HG03196 (cell line): ENCODE measurements around the gene FBLN7.

Experiments
- ATAC-seq: cut with Tn5 transposase; IDR thresholded peaks from one replicate; pipeline ENCODE4 v1.9.1; 2021; ENCODE audit not compliant: unreplicated experiment

Gene FBLN7

DNA sequence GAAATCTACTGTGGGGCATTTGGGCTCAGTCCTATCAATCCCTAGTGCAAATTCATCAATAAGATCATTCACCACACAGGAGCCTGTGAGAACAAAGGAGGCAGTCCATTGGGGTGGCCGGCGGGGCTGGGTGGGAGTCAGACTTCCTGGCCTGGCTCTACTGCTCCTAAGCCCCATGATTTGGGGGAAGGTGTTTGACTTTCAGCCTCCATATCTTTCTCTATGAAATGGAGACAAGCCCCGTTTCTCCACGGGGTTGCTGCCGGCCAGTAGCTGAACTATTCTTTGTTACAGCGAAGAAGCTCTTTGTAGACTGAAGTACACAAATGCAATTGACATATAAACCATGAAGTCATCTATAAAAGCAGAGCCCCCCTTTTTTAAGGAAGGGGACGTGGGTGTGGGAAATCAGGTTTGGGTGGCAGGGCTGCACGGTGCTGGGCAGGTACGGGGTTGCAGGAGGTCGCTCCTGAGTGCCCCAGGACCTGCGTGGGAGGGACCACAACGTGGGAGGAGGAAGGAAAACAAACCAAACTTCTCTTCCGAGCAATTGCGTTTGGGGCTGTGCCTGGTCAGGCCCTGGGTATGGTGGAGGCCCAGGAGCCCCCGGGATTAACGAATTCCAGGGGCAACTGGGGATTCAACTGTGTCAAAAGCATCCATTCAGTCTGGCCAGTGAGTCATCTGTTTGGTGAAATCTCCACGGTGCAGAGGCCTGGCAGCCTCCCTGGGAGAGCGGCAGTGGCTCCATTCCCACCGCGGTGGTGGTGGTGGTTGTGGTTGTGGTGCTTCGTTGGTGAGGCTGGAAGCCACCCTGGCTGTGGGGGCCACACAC is 18.2 kb downstream of the FBLN7 start:
- ATAC-seq = no peak

DNA sequence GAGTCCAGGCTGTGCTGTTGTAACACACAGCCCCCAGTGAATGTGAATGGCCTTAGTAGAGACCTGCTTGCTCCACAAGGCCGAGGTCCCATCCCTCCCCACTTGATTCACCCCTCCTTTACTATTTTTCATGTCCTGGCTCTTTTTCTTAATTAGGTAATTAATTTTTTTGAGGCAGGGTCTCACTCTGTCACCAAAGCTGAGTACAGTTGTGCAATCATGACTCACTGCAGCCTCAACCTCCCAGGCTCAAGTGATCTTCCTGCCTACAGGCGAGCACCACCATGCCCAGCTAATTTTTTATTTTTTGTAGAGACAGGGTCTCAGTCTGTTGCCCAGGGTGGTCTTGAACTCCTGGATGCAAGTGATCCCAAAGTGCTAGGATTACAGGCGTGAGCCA is 19.3 kb downstream of the FBLN7 start:
- ATAC-seq = no peak

DNA sequence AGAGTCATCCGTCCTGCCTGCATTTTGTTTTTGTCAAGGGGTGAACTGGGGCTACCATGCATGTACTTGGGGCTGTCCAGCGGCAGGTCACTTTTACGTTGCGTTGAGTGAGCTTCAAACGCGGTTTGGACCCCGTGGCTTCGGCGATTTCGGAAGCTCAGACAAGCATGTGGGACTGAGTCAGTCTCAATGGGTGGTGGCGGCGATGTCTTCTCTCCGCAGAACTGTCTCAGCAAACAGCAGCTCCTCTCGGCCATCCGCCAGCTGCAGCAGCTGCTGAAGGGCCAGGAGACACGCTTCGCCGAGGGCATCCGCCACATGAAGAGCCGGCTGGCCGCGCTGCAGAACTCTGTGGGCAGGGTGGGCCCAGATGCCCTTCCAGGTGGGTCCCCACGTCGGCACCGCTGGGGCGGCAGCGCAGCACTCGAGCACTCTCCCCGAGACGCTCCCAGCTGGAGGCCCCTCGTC is 21.3 kb downstream of the FBLN7 start:
- no peak for ATAC-seq

DNA sequence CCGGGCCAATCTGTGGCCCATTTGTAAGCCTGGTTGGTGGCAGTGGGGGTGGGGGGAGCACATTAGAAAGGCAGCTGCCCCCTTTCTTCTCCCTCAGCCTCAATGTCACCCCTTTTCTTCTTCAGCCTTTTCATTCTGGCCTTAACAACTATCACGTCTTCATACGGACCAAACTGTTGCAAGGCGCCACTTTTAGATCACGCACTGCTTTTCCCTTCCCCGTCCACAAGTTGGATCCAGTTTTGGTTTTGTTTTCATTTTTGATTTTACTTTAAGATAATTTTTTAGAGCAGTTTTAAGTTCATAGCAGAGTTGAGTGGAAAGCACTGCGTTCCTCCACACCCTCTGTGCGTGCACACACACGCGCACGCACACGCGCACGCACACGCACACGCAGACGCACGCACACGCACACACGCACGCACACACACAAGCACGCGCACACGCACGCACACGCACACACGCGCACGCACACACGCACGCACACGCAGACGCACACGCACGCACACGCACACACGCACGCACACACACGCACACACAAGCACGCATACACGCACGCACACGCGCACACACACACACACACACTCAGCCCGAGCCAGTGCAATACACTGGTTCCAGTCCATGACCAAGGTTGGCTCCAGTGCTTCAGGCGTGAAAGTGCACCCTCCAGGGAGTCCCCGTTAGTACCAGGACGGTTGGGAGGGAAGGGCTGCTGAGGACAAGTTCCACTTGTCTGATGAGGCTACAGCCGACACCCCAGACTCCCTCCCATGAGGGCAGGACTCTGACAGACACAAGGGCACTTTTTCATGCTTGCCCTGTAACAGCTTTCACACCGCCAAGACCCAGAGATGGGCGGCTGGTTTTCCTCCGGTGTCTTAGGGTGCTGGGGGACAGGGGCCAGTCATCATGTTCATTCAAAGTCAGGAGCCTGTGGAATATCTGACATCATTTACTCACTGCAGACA is 22.4 kb downstream of the FBLN7 start:
- no peak for ATAC-seq

DNA sequence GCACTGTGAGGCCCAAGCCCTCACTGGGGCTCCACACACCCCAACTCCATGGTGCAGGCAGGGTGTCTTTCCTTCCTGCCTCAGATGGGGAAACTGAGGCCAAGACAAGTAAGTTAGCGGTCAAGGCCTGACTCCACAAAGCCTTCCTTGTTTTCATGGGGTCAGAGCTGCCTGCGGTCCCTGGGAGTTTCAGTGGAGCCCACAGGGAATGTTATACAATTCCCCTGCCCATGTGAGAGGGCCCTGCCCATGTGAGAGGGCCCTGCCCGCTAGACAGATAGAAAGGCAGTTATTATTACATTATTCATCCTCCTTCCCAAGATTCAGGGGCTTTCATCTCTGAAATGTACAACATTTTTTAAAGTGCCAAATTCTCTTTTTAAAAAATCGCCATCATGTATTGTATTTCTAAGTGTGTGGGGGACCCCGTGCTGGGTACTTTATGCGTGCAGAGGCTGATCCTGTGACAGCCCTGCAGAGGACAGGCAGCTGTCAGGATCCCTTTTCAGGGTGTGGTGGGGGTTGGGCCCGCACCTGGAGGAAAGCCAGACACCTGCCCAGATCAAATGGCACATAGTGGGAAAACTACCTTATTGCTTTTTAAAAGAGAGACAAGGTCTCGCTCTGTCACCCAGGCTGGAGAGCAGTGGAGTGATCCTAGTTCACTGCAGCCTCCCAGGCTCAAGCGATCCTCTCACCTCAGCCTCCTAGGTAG is 23.4 kb downstream of the FBLN7 start:
- no peak for ATAC-seq

DNA sequence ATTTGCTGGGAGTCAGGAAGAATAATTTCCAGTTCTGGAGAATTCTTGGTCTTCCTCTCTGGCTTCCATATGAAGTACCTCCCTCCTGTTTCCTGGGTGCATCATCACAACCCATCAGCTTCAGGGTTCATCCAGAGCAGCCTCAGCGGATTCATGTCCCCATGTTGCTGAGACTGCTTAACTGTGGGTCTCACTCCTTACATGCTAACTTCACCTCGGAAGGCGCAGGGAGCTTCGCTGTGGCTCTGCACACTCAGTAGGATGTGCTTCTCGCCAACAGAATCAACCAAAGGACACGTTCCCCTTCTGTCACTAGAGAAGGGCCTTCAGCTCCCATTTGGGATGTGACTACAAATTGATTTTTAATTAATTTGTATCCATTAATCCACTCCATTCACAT is 24.2 kb downstream of the FBLN7 start:
- ATAC-seq = no peak

DNA sequence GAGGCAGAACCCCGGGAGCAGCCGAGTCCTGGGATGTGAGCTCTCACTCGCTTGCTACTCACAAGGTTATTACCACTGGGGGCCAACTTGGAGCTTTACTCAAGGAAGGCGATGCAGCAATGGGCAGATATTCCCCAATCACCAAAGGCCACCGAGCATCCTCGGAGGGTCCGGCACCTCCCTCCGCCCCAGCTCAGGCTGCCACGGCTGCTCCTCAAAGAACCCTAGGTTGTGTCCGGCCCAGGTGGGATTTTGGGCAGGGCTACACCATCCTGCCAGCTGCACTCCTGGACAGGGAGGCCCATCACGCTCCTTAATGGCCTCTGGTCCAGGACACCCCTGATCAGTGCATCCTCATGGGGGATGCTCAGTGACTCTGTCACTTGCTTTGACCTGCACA is 24.8 kb downstream of the FBLN7 start:
- ATAC-seq = no peak

DNA sequence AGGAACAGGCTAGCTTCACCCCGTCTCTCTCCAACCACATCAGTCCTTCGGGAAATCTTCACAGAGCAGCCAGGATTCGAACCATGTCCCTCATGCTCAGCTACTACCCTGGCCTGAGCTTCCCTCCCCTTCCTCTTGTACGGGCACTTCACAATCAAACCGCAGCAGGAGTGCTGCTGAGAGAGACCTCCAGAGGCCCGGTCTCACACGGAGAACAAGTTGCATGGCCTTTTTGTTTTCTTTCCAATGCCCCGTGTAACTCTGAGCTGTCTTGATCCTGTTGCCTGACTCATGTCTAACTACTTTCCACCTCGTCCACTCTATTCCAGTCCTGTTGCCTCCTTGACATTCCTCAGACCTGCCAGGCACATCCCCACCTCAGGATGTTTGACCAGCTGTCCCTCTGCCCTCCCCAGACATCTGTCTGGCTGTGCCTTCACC is 25.4 kb downstream of the FBLN7 start:
- ATAC-seq = no peak

DNA sequence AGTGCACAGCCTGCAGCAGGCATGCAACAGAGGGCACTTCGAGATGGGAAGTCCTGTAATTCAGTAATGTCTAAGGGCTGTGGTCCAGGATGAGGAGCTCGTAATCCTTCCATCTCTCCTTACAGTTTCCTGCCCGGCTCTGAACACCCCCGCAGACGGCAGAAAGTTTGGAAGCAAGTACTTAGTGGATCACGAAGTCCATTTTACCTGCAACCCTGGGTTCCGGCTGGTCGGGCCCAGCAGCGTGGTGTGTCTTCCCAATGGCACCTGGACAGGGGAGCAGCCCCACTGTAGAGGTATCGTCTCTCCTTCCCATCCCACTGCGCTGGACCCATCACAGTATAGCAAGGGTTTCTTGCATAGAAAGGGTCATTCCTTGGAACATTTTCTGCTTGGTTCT is 26.7 kb downstream of the FBLN7 start:
- ATAC-seq = no peak

DNA sequence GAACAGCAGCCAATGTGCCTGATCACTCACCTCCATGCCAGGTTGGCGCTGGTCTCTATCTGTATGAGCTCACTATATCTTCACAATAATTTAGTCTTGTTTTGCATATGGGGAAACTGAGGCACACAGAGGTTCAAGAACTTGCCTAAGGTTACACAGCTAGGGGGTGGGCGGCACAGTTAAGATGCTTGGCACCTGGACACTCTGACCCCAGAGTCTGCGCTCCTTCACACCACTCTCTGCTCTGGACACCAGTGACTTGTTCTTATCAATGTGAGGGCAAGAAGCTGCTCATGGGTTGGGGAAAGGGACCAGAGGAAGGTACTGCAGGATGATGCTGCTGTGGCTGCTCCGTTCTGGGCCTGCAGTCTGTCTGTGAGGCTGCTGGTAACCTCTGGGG is 27.1 kb downstream of the FBLN7 start:
- no peak for ATAC-seq

DNA sequence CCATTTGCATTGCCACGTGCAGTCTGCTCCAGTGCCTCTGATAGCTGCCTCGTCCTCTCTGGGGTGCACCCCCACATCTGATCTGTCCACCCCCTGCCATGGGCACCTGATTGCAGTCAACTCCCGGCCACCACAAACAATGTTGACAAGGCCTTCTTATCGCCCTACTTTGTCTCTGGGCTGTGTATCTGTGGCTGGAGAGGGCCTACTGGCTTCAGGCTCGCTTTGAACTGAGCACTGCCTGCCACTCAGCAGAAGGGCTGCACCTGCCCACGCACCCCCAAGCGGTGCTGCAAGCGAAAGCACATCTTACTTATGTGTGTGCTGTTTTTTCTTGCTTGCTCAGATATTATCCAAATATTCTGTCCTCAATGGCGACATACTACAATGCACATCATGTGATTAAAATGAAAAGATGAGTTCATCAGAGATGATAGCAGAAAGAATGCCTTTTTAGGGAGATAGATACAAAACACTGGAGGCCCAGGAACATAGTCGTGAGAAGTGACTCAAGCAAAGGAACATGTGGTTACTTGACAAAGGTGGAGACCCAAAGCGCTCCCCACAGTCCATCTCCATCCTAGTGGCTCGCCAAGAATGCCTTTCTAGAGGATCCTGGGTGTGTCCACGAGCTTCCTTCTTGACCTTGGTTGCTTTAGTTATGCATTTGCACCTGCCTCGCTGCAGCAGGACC is 28.8 kb downstream of the FBLN7 start:
- ATAC-seq = no peak

DNA sequence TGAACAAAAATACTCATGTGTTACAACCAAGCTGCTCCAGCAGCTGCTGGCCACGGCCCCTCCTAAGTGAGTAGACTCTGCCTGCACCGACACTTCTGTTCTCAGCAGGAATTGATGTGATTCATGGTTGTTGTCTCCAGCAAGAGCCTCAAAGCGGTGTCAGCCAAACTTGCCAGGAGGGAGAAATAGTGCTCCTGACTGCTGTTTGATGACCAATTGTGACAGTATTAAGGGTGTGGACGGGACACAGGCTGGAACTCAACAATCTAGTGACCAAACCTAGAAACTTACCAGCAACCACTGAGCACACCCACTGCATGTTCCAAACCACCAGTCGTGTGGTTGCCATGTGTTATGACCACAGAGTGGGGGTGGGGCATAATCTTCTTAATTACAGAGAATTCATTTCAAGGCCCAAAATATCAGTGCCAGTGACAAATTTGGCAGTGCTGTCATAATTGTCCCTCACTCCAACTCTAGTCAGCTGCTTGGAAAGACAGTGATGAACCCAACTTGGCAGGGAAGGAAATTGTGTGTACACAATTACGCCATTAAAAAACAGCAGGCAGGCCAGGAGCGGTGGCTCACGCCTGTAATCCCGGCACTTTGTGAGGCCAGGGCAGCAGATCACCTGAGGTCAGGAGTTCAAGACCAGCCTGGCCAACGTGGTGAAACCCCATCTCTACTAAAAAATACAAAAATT is 30.4 kb downstream of the FBLN7 start:
- no peak for ATAC-seq

DNA sequence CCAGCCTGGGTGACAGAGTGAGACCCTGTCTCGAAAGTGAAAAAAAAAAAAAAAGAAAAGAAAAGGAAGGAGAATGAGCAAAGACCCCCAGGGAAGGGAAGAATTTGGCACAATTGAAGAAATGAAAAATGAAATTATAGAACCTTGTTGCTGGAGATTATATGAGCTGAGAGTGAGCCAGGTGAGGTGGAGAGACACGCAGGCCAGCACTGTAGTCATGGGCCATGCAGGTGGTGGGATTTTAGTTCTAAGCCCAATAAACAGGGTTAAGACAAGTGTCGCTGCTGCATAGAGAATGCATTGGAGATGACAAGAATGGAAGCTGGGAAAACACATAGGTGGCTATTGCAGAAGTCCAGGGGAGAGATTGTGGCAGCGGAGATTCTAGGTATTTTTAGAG is 32.3 kb downstream of the FBLN7 start:
- no peak for ATAC-seq

DNA sequence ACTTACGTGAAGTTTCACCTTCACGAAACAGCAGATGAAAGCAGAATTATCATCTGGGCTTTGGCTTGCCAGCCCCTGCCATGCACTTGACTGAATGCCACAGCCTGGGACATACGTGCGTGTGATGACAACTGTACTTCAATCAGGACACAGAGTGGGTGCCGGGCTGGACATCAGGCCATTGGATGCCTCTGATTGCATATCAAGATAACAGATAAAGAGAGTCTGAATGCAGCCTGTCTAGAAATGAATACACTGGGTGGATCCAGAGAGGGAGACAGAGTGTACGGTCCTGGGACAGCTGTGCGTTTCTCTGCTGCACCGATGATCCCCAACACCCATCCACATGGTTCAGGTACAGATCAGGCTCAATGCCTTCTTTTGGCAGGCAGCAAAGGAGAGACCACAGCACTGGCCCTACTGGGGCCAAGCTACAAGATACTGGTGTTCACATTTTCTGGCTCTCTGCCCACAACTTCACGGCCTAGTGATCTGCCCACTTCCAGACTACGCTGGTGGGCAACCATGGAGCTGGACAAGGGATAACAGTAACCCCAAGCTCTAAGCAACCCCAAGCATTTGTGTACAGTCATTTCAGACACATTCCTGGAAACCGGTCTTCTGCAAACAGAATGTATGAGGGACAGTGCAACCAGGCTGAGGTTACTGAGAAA is 35.6 kb downstream of the FBLN7 start:
- no peak for ATAC-seq

DNA sequence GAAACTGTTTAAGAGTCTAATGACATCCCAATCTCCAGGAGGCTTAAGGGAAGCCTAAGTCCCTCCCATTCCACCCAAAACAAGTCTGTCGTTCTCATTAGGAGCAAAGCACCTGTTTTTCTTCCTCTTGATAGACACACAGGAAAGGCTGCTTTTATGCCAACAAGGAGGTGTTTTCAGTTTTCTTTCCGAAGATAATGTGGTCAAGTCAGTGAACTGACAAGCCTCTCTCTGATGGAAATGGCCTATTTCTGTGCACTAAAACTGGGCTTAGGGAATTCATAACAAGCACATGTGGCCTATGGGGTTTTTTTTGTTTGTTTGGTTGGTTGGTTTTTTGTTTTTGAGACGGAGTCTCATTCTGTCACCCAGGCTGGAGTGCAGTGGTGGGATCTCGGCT is 36.2 kb downstream of the FBLN7 start:
- no peak for ATAC-seq

DNA sequence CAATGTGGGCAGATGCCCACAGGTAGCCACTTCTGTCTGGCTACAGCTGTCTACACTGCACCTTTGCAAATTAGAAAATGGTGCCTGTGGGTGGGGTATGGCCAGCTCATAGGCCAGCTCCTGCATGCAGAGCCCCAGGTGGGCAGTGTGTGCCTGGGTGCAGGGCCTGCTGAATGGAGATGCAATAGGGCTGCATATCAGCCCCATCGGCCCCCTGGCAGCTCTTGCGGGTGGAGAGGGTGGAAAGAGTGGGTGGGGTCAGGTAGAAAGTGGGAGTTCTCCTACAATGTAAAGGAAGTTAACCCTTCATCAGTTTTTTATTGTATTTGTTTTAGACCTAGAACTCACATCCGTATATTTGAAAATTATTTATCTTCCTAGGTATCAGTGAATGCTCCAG is 37.1 kb downstream of the FBLN7 start:
- no peak for ATAC-seq

DNA sequence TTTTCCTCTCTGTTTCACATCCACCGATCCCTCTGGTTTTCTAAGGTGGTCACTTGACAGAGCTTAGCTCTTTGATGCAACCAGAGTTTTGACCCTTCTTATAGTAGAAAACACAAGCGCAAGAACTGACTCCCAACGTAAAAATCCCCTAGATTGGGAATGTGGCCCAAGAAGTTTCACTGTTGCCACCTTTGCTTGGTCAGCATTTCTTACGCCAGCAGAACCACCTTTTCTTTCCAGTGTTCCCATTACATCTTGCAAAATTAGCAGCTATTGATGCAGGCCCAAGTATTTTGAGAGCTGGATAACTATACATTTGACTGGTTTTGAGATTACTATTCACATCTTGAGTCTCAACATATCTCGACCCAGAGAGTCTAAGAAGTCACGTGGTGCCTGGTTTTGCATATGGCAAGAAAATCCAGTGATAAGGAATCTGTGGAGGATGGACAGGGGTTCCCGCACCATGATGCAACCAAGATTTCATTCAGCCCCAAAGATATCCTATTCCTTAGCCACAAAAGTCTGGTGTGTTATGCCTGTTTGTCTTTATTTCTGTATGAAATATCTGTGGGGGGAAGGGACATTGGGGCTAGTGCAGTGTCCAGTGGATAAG is 37.9 kb downstream of the FBLN7 start:
- no peak for ATAC-seq

DNA sequence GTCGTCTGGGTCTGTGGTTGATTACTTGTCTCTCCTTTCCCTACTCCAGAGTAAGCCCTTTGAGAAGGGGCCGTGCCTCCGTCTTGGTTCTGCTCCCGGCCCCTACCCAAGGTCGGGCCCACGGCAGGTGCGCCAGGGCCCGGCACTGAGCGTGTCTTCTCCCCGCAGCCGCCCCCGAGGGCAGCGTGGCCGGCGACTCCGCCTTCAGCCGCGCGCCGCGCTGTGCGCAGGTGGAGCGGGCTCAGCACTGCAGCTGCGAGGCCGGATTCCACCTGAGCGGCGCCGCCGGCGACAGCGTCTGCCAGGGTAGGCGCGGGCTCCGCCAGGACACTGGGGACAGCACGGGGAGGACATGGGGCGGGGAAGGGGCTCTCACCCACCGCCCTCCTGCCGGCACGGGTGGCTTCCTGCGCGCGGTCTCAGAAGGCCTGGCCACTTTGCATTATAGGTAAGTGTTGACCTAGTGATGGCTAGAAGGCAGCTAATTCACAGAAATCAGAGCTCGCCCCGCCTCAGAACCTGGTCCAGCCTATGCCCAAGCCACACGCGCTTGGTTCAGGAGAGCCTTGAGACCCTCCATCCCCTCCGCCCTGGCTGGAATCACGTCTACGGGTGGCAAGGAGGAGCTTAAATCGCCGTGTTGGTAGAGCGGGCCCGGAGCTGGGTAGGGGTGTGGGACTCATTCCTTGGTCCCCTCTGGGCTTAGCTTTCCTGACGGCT is 43.5 kb downstream of the FBLN7 start:
- ATAC-seq = no peak
